Activated CD4-positive, alpha-beta memory T cell treated with anti-CD3 and anti-CD28 coated beads for 36 hours (primary cell): ENCODE data around the gene SFN. TPM values are rescaled to one million over a fixed set of nuclear protein-coding genes. Genes with fewer than 3 reads are reported as not detected.
A peak's percentile ranks its signal among the peaks of the same experiment; 100 is the strongest.

Experiments
- CTCF ChIA-PET: fragments of 350-600 bp; sonication (Branson Sonifier 250); formaldehyde crosslinking; loops from one replicate; lab custom pipeline; 2021; ENCODE audit warnings: antibody characterized with exemption, inconsistent platforms; lab: Charles Lee
- POLR2A ChIA-PET: fragments of 350-600 bp; sonication (Branson Sonifier 250); formaldehyde crosslinking; loops from one replicate; lab custom pipeline; 2021; ENCODE audit warnings: antibody characterized with exemption; lab: Charles Lee
- DNase-seq: peaks from one replicate; pipeline ENCODE4 v3.0.0-alpha.2; 2020
- H3K27ac Mint-ChIP-seq: one replicate; pipeline ENCODE4 v1.8.0; 2021; ENCODE audit warnings: mixed read lengths
- H3K27me3 Mint-ChIP-seq: one replicate; pipeline ENCODE4 v1.8.0; 2021; ENCODE audit warnings: mixed read lengths
- H3K36me3 Mint-ChIP-seq: one replicate; pipeline ENCODE4 v1.8.0; 2021; ENCODE audit warnings: mixed read lengths
- H3K4me1 Mint-ChIP-seq: one replicate; pipeline ENCODE4 v1.8.0; 2021; ENCODE audit warnings: low read depth, mixed read lengths
- H3K4me3 Mint-ChIP-seq: one replicate; pipeline ENCODE4 v1.8.0; 2021; ENCODE audit warnings: mild to moderate bottlenecking, mixed read lengths
- H3K9me3 Mint-ChIP-seq: one replicate; pipeline ENCODE4 v1.8.0; 2021; ENCODE audit warnings: mixed read lengths
- intact Hi-C: fragments of 100-400 bp; cut with micrococcal nuclease; formaldehyde crosslinking; loops from one replicate; pipeline ENCODE4 v1.15.1; 2023
- total RNA-seq, 2 experiments: library from RNA; stranded (reverse); gene quantifications; one replicate each; pipeline ENCODE4 v1.2.3, GENCODE V29; 2021

Gene SFN
- total RNA-seq = 1 to 10 TPM in 1 of 2 experiments, under 1 TPM in 1; 0.95 to 1.5 TPM

DNA sequence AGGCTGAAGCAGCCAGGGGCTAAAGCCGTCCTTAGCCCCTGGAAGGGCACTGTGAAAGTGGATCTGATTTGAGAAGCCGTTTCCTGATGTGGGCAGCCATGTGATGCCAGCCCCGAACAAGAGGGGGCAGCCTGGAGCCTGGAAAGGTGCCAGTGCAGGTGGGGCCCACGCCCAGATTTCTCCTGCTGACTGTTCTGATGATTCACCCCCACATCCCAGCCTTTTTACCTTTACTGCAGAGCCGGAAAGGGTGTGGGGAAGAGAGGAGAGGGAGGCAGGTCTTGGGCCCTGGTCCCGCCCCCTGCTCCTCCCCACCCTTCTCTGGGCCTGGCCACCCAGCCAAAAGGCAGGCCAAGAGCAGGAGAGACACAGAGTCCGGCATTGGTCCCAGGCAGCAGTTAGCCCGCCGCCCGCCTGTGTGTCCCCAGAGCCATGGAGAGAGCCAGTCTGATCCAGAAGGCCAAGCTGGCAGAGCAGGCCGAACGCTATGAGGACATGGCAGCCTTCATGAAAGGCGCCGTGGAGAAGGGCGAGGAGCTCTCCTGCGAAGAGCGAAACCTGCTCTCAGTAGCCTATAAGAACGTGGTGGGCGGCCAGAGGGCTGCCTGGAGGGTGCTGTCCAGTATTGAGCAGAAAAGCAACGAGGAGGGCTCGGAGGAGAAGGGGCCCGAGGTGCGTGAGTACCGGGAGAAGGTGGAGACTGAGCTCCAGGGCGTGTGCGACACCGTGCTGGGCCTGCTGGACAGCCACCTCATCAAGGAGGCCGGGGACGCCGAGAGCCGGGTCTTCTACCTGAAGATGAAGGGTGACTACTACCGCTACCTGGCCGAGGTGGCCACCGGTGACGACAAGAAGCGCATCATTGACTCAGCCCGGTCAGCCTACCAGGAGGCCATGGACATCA lies at the start of gene SFN:
Gene SFN (plus strand): TSS at position 369 of the 904 bp plus-strand sequence. CDS start 64 bp downstream, at position 433.
- intact Hi-C loops = loop anchor here (10.0 kb wide), 1 partner anchor 168 kb away; the partner anchor contains the start of gene ARID1A
- ChIA-PET CTCF (interaction anchor here (0.7 to 5.5 kb wide), 4 partner anchors 14 to 53 kb away, joined by 3 to 29 read pairs (median 4); partner anchors contain the start of gene ZDHHC18), POLR2A (no interaction called here)
- DNase-seq = peak; percentile 82
- Mint-ChIP-seq H3K4me3 (peak within 1 kb of the TSS; percentile 98), H3K4me1 (peaks cover 29% of the 10 kb centered on the region), H3K9me3 (no peaks in the 10 kb centered on the region), H3K27ac (peak within 1 kb of the TSS; percentile 42), H3K36me3 (peaks cover 3% of the 10 kb centered on the region), H3K27me3 (no peaks in the 10 kb centered on the region)

DNA sequence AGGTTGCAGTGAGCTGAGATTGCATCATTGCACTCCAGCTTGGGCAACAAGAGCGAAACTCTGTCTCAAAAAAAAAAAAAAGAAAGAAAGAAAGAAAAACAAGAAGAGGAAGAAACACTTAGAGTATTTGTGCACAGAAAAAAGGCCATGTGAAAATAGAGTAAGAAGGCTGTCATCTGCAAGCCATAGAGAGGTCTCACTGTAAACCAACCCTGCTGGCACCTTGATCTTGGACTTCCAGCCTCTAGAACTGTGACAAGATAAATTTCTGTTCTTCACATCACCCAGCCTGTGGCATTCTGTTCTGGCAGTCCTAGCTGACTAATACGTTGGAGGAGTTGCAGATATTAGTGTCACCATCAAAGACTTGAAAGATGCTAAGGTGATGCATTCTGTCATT lies 48.6 kb upstream of the SFN start:
- Mint-ChIP-seq H3K4me3 (no peak overlapping the region), H3K27ac (no peak overlapping the region), H3K4me1 (peaks cover 20% of the 10 kb centered on the region), H3K27me3 (no peaks in the 10 kb centered on the region), H3K36me3 (no peaks in the 10 kb centered on the region), H3K9me3 (no peaks in the 10 kb centered on the region)
- ChIA-PET CTCF (interaction anchor here (1.9 kb wide), 1 partner anchor 19 kb away, joined by 4 read pairs; no protein-coding TSS in a partner anchor), POLR2A (no interaction called here)
- DNase-seq = no peak
- intact Hi-C loops = no loop called here

DNA sequence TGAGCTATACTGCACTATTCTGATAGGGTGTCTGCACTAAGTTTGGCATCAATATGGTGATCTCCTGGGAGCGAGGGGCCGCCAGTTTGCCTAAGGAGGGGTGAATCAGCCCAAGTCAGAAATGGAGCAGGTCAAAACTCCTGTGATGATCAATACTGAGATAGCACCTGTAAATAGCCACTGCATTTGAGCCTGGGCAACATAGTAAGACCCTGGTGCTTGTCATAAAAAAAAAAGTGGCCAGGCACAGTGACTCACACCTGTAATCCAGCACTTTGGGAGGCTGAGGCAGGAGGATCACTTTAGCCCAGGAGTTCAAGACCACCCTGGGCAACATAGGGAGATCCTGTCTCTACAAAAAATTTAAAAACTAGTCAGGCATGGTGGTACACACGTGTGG lies 48.1 kb upstream of the SFN start:
- Mint-ChIP-seq H3K4me3 (no peak overlapping the region), H3K27me3 (no peaks in the 10 kb centered on the region), H3K36me3 (no peaks in the 10 kb centered on the region), H3K27ac (no peak overlapping the region), H3K4me1 (peaks cover 20% of the 10 kb centered on the region), H3K9me3 (no peaks in the 10 kb centered on the region)
- no peak for DNase-seq
- CTCF ChIA-PET = interaction anchor here (1.9 kb wide), 1 partner anchor 19 kb away, joined by 4 read pairs; no protein-coding TSS in a partner anchor
- POLR2A ChIA-PET = no interaction called here
- intact Hi-C loops = no loop called here

DNA sequence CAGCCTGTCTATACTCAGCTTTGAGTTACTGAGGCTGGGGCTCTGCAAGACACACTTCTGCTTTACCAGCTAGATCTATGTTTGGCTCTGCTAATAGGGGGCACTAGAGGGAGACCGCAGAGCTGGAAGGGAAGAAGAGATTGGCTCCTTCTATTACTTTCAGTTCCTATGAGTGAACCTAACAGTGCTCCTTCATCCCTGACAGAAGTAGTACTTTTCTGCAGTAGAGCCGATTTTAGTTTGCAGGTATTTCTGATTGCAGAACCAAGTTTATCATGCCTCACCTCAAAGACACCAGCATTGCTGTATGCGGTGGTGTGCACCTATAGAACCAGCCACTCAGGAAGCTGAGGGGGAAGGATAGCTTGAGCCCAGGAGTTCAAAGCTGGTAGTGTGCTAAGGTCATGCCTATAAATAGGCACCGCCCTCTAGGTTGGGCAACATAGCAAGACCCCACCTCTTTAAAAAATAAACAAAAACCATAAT lies 42.1 kb upstream of the SFN start:
- Mint-ChIP-seq H3K4me1 (peaks cover 22% of the 10 kb centered on the region), H3K27ac (peak overlapping the region; percentile 47), H3K36me3 (no peaks in the 10 kb centered on the region), H3K9me3 (no peaks in the 10 kb centered on the region), H3K4me3 (peak overlapping the region; percentile 39), H3K27me3 (no peaks in the 10 kb centered on the region)
- peak; percentile 31 for DNase-seq
- POLR2A ChIA-PET = interaction anchor here (0.6 to 1.1 kb wide), 3 partner anchors 18 to 695 kb away, joined by 3 read pairs; no protein-coding TSS in a partner anchor
- CTCF ChIA-PET = interaction anchor here (0.7 to 2.4 kb wide), 8 partner anchors 9 to 230 kb away, joined by 3 to 31 read pairs (median 4); no protein-coding TSS in a partner anchor
- intact Hi-C loops = no loop called here

DNA sequence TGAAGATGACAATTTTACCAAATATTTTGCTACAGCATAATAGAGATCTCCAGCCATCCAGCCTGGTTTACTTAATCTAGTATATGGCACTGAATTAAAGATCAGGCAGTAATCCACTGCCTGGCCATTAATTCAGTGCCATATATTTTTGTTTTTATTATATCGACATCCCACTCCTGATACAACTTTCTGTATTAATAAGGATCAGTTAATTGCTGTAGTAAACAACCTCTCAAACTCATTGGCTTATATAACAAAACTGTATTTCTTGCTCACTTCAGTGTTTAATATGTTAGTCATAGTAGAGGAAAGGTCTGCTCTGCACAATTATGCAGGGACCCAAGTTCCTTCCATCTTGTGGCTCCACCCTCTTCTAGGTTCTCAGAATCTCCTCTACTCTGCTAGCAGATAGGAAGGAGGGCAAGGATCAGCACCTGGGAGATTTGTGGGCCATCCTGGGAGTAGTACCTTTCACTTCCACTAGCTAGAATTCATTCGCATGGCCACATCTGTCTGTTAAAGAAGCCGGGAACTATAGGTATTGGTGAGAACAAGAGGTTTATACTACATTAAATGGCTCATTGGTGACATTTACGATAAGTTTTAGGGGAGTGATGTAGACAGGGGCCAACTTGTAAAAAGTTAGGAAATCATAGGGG lies 40.1 kb upstream of the SFN start:
- Mint-ChIP-seq H3K36me3 (peaks cover 6% of the 10 kb centered on the region), H3K27me3 (no peaks in the 10 kb centered on the region), H3K27ac (no peak overlapping the region), H3K4me1 (peaks cover 22% of the 10 kb centered on the region), H3K4me3 (no peak overlapping the region), H3K9me3 (no peaks in the 10 kb centered on the region)
- ChIA-PET POLR2A (no interaction called here), CTCF (interaction anchor here (0.9 to 2.7 kb wide), 4 partner anchors 10 to 284 kb away, joined by 3 to 18 read pairs (median 4); no protein-coding TSS in a partner anchor)
- no peak for DNase-seq
- intact Hi-C loops = no loop called here

DNA sequence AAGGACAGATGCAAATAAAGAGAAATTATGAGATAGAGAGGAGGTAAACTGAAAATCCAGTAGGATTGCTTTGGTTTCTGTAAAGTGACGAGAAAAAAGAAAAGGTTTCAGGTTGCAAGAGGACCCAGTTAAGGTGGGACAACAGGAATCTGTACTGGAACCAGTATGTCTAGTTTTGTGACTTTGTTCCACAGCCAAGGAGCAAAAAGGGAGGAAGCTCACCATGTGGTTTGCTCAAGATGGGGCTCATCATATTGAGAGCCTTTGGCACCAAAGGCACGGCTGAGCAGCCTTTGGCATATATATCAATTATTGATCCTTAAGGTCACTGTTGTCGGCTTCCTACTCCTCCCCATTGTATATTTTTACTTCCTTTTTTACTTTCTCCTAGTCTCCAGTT lies 38.2 kb upstream of the SFN start:
- intact Hi-C loops = no loop called here
- H3K36me3 Mint-ChIP-seq = peaks cover 20% of the 10 kb centered on the region
- no peaks in the 10 kb centered on the region for H3K9me3 Mint-ChIP-seq
- ChIA-PET CTCF (interaction anchor here (0.9 to 2.7 kb wide), 5 partner anchors 8 to 223 kb away, joined by 3 to 34 read pairs (median 6); no protein-coding TSS in a partner anchor), POLR2A (interaction anchor here (0.7 kb wide), 1 partner anchor 194 kb away, joined by 3 read pairs; no protein-coding TSS in a partner anchor)
- no peak for DNase-seq
- no peak overlapping the region for H3K4me3 Mint-ChIP-seq
- H3K27me3 Mint-ChIP-seq = no peaks in the 10 kb centered on the region
- H3K27ac Mint-ChIP-seq = peak overlapping the region; percentile 96
- H3K4me1 Mint-ChIP-seq = peaks cover 37% of the 10 kb centered on the region

DNA sequence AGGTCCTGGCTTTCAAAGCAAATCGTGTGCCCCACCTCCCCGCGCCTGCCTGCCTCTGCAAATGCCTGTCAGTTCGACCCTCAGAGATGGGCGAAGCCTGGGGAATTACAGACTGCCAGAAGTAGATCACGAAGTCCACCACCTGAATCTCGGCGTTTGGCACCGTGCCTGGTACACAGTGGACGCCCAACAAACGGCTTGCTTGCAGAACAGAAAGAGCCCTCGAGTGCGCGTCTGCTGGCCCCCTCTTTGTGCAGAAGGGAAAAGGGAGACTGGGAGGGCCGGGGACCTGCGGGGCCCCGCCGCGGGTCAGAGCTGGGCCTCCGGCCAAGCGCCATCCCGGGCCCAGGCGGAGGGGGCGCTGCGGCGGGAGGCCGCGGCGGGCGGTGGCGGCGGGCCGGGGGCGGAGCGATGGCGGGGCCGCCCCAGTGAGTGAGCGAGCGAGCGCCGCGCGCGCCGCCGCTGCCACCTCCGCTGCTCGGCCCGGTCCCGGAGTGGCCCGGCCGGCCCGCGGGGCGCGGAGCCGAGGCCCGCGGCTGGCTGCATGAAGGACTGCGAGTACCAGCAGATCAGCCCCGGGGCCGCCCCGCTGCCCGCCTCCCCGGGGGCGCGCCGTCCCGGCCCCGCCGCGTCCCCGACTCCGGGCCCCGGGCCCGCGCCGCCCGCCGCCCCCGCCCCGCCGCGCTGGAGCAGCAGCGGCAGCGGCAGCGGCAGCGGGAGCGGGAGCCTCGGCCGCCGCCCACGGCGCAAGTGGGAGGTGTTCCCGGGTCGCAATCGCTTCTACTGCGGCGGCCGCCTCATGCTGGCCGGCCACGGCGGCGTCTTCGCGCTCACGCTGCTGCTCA lies 36.5 kb upstream of the SFN start, which contains the start of gene ZDHHC18:
Gene ZDHHC18 (plus strand): TSS at position 428 of the 845 bp plus-strand sequence. CDS start 117 bp downstream, at position 545.
- POLR2A ChIA-PET = interaction anchor here (1.0 kb wide), 2 partner anchors 16 to 39 kb away, joined by 3 to 4 read pairs; no protein-coding TSS in a partner anchor
- peak; percentile 79 for DNase-seq
- Mint-ChIP-seq H3K9me3 (no peaks in the 10 kb centered on the region), H3K27ac (peak within 1 kb of the TSS; percentile 96), H3K4me1 (peaks cover 41% of the 10 kb centered on the region), H3K36me3 (peaks cover 25% of the 10 kb centered on the region), H3K27me3 (no peaks in the 10 kb centered on the region), H3K4me3 (peak within 1 kb of the TSS; percentile 94)
- intact Hi-C loops = loop anchor here (1.0 kb wide), 1 partner anchor 39 kb away; no protein-coding TSS in a partner anchor
- CTCF ChIA-PET = interaction anchor here (0.6 to 2.4 kb wide), 5 partner anchors 16 to 41 kb away, joined by 3 to 34 read pairs (median 4); no protein-coding TSS in a partner anchor

DNA sequence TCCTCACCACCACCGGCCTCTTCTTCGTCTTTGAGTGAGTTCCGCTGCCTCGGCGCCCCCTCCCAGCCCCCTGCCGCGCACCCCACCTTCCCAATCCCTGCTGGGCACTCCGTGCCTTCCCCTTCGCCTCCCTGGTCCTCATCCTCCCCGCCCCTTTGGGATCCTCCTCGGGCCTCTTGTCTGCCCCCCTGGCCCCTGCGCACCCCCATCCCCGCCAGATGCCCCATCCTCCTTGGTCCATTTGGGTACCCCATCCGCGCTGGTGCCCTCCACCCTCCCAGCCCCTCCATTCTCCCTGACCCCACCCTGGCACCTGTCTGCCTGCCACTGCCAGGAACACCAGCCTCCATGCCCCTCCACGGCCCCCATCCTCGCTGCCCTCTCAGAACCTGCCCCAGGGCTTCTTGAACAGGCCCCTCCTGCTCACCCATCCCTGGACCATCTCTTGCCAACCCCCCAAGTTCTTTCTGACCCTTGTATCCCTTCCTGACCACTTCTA lies 35.8 kb upstream of the SFN start:
- H3K4me3 Mint-ChIP-seq = peak overlapping the region; percentile 94
- DNase-seq = no peak
- H3K27ac Mint-ChIP-seq = peak overlapping the region; percentile 94
- H3K9me3 Mint-ChIP-seq = no peaks in the 10 kb centered on the region
- H3K36me3 Mint-ChIP-seq = peaks cover 25% of the 10 kb centered on the region
- no peaks in the 10 kb centered on the region for H3K27me3 Mint-ChIP-seq
- H3K4me1 Mint-ChIP-seq = peaks cover 47% of the 10 kb centered on the region
- POLR2A ChIA-PET = interaction anchor here (1.5 kb wide), 1 partner anchor 38 kb away, joined by 3 read pairs; no protein-coding TSS in a partner anchor
- intact Hi-C loops = no loop called here
- CTCF ChIA-PET = interaction anchor here (8.9 kb wide), 1 partner anchor 17 kb away, joined by 71 read pairs; no protein-coding TSS in a partner anchor

DNA sequence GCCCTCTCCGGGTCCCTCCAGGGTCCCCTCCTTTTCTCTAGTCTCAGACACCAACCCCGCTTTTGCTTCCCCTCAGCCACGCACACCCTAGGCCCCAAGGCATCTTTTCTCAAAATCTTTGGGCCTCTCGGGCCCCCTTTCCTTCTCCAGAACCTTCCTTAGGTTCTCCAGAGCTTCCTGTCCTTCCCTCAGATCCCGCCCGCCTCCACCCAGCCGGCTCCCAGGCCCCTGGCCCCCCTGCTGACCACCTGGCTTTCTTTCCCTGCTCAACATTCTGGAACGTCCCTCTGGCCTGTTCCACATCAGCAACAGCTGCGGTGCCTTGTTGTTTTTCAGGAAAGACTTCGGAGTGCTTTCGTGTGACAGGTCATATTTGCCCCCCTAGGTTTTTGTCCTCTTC lies 35.3 kb upstream of the SFN start:
- H3K4me3 Mint-ChIP-seq = peak overlapping the region; percentile 94
- intact Hi-C loops = loop anchor here (1.0 kb wide), 1 partner anchor 37 kb away; no protein-coding TSS in a partner anchor
- no peak for DNase-seq
- H3K27ac Mint-ChIP-seq = peak overlapping the region; percentile 94
- CTCF ChIA-PET = interaction anchor here (1.0 to 8.9 kb wide), 2 partner anchors 11 to 18 kb away, joined by 3 to 71 read pairs; no protein-coding TSS in a partner anchor
- POLR2A ChIA-PET = interaction anchor here (1.5 kb wide), 2 partner anchors 37 to 38 kb away, joined by 3 to 9 read pairs; no protein-coding TSS in a partner anchor
- H3K4me1 Mint-ChIP-seq = peaks cover 53% of the 10 kb centered on the region
- H3K36me3 Mint-ChIP-seq = peaks cover 30% of the 10 kb centered on the region
- H3K27me3 Mint-ChIP-seq = no peaks in the 10 kb centered on the region
- no peaks in the 10 kb centered on the region for H3K9me3 Mint-ChIP-seq

DNA sequence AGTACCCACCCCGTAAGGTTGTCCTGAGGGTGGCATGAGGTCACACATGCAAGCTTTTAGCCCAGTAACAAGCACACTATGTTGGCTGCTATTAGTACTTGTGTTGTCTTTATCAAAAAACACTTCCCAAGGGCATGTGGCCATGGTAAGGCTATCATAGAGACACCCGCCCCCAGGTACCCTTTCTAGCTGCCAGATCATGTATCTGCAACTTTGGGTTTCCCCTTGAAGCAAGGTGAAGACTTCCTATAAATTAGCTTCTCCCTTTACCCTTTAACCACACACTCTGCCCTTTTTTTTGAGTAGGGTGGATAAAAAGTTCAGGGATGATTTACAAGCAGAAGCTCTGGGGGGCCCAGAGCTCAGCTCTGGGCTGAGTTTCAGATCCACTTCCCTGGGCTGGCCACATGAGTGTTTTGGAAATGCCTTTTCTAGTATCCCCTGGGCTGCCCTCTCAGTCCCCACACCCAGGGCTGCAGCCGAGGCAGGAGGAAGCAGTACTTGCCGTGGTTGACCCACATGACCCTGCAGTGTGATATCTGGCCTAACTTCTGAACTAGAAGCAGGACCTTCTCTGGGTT lies 34.4 kb upstream of the SFN start:
- ChIA-PET CTCF (interaction anchor here (0.6 to 8.9 kb wide), 4 partner anchors 9 to 19 kb away, joined by 3 to 71 read pairs (median 4); no protein-coding TSS in a partner anchor), POLR2A (interaction anchor here (1.1 to 1.5 kb wide), 4 partner anchors 10 to 128 kb away, joined by 3 to 9 read pairs (median 4); no protein-coding TSS in a partner anchor)
- H3K4me3 Mint-ChIP-seq = peak overlapping the region; percentile 94
- no peaks in the 10 kb centered on the region for H3K9me3 Mint-ChIP-seq
- no peaks in the 10 kb centered on the region for H3K27me3 Mint-ChIP-seq
- DNase-seq = peak; percentile 55
- peaks cover 57% of the 10 kb centered on the region for H3K4me1 Mint-ChIP-seq
- H3K36me3 Mint-ChIP-seq = peaks cover 38% of the 10 kb centered on the region
- H3K27ac Mint-ChIP-seq = peak overlapping the region; percentile 94
- intact Hi-C loops = loop anchor here (1.0 kb wide), 1 partner anchor 38 kb away; no protein-coding TSS in a partner anchor
